Sigmoid colon (tissue), 4 donors: ENCODE measurements around the gene ZNF319.

ENCODE experiments used
- POLR2AphosphoS5 ChIP-seq, 4 donors: sonication (generic); formaldehyde crosslinking; IDR thresholded peaks; one replicate each; pipeline ENCODE4 v1.6.1; 2017; ENCODE audit warnings: antibody characterized with exemption in 4 of 4
- TF ChIP-seq, protein P1 (sequence below), 4 experiments: fragments of 450-650 bp in 3 of 4; fragments of 200-600 bp in 1 of 4; IDR thresholded peaks; one replicate each; pipeline ENCODE4 v1.5.1; 2016 to 2019; ENCODE audit warnings: antibody characterized with exemption in 4 of 4, mild to moderate bottlenecking in 3 of 4, moderate library complexity in 2 of 4

DNA sequence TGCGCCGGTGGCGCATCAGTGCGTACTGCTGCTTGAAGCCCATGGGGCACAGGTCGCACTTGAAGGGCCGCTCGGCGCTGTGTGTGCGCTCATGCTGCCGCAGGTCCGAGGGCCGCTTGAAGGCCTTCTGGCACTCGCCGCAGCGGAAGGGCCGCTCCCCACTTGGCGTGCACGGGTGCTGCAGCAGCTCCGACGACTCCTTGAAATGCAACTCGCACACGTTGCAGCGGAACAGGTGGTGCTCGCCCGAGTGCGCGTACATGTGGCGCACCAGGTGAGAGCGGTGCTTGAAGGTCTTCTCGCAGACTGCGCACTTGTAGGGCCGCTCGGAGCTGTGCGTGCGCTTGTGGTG, 3.3 kb downstream of the ZNF319 start:
- TF ChIP-seq POLR2AphosphoS5 (IDR thresholded peaks at IDR 0.05): no peak
- TF ChIP-seq, protein P1, sequence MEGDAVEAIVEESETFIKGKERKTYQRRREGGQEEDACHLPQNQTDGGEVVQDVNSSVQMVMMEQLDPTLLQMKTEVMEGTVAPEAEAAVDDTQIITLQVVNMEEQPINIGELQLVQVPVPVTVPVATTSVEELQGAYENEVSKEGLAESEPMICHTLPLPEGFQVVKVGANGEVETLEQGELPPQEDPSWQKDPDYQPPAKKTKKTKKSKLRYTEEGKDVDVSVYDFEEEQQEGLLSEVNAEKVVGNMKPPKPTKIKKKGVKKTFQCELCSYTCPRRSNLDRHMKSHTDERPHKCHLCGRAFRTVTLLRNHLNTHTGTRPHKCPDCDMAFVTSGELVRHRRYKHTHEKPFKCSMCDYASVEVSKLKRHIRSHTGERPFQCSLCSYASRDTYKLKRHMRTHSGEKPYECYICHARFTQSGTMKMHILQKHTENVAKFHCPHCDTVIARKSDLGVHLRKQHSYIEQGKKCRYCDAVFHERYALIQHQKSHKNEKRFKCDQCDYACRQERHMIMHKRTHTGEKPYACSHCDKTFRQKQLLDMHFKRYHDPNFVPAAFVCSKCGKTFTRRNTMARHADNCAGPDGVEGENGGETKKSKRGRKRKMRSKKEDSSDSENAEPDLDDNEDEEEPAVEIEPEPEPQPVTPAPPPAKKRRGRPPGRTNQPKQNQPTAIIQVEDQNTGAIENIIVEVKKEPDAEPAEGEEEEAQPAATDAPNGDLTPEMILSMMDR (IDR thresholded peaks at IDR 0.05): no peak
